Tibial artery (tissue), 4 donors: ENCODE data around the gene SEC22B.
"Not testable (repeated sequence)": the region's sequence is repeated elsewhere in the genome, so short reads cannot be mapped to it uniquely, and the experiment has no call there.

Source experiments
- DNase-seq, 2 donors: peaks; one replicate each; pipeline ENCODE4 v3.0.0-alpha.2; 2019
- H3K27ac ChIP-seq, 2 donors: fragments of 200-600 bp; sonication (generic) in 1 of 2; 1 replicate in 1 of 2; 2 replicates in 1 of 2; pipeline ENCODE4 v1.5.1; 2018 to 2019; ENCODE audit warnings: mild to moderate bottlenecking in 1 of 2
- H3K27me3 ChIP-seq, 2 donors: fragments of 200-600 bp; sonication (generic) in 1 of 2; one replicate each; pipeline versions ENCODE4 v1.5.1 to v1.6.0; 2016 to 2019
- H3K36me3 ChIP-seq, 3 donors: fragments of 200-600 bp; sonication (generic) in 2 of 3; one replicate each; pipeline ENCODE4 v1.5.1; 2016 to 2019; ENCODE audit warnings: mild to moderate bottlenecking in 2 of 3
- H3K4me1 ChIP-seq, 4 donors: fragments of 200-600 bp; sonication (generic) in 2 of 4; 1 replicate in 3 of 4; 2 replicates in 1 of 4; pipeline ENCODE4 v1.5.1; 2016 to 2019
- H3K4me3 ChIP-seq, 2 donors: fragments of 200-600 bp; sonication (generic) in 1 of 2; 1 replicate in 1 of 2; 2 replicates in 1 of 2; pipeline ENCODE4 v1.5.1; 2018 to 2019; ENCODE audit warnings: mild to moderate bottlenecking in 2 of 2
- H3K9me3 ChIP-seq, 3 donors: fragments of 200-600 bp; sonication (generic) in 1 of 3; one replicate each; pipeline ENCODE4 v1.5.1; 2016 to 2019
- CTCF ChIP-seq, 2 experiments: fragments of 200-600 bp in 1 of 2; fragments of 450-650 bp in 1 of 2; IDR thresholded peaks; one replicate each; pipeline ENCODE4 v1.5.1; 2017 to 2019; ENCODE audit warnings: antibody characterized with exemption in 2 of 2, mild to moderate bottlenecking in 1 of 2, moderate library complexity in 1 of 2
- intact Hi-C: fragments of 100-400 bp; cut with DNase I; formaldehyde crosslinking; loops from one replicate; pipeline ENCODE4 v1.15.0; 2023; ENCODE audit warnings: low total_unique reads

The SEC22B gene

GRCh38 chr1:120145806-120146205 is 30.5 kb downstream of the SEC22B start:
- H3K9me3 ChIP-seq, H3K36me3 ChIP-seq, H3K4me3 ChIP-seq, intact Hi-C loops, H3K27me3 ChIP-seq, DNase-seq, H3K27ac ChIP-seq: not testable (repeated sequence)
- H3K4me1 ChIP-seq, result peaks cover 0 to 30% (median 6%) of the 10 kb centered on the region in 4 donors
- peak in 1 of 2 experiments; percentile 26 for TF ChIP-seq CTCF (IDR thresholded peaks at IDR 0.05)

- intact Hi-C loops, result not testable (repeated sequence)
Measured at GRCh38 chr1:120144626-120145025, 31.7 kb downstream of the SEC22B start.

GRCh38 chr1:120144169-120144568 is 32.2 kb downstream of the SEC22B start:
- H3K36me3 ChIP-seq, H3K9me3 ChIP-seq, intact Hi-C loops, H3K4me3 ChIP-seq, H3K27me3 ChIP-seq: not testable (repeated sequence)
- peak overlapping the region; percentile 50 to 71 for H3K27ac ChIP-seq
- DNase-seq, result peak in 1 of 2 donors; percentile 66
- peaks cover 0 to 30% (median 6%) of the 10 kb centered on the region in 4 donors for H3K4me1 ChIP-seq

More at GRCh38 chr1:120144626-120145025, 31.7 kb downstream of the SEC22B start:
- H3K36me3 ChIP-seq, H3K4me3 ChIP-seq, H3K9me3 ChIP-seq, DNase-seq, H3K27me3 ChIP-seq: not testable (repeated sequence)
- Histone ChIP-seq H3K4me1 (peaks cover 0 to 30% (median 6%) of the 10 kb centered on the region in 4 donors), H3K27ac (peak overlapping the region; percentile 50 to 71)

GRCh38 chr1:120143334-120143733 is 33.0 kb downstream of the SEC22B start:
- H3K4me1 ChIP-seq, result peaks cover 0 to 30% (median 6%) of the 10 kb centered on the region in 4 donors
- DNase-seq, H3K27me3 ChIP-seq, H3K36me3 ChIP-seq, intact Hi-C loops, H3K9me3 ChIP-seq, H3K4me3 ChIP-seq: not testable (repeated sequence)
- H3K27ac ChIP-seq, result peak overlapping the region; percentile 50 to 71

GRCh38 chr1:120142512-120143263 is 33.6 kb downstream of the SEC22B start:
- H3K36me3 ChIP-seq, H3K9me3 ChIP-seq, intact Hi-C loops, H3K27me3 ChIP-seq: not testable (repeated sequence)
- peaks cover 0 to 30% (median 6%) of the 10 kb centered on the region in 4 donors for H3K4me1 ChIP-seq
- H3K4me3 ChIP-seq, result peak overlapping the region; percentile 24 to 30
- H3K27ac ChIP-seq, result peak overlapping the region; percentile 50 to 71
- DNase-seq, result peak; percentile 24 to 69

GRCh38 chr1:120141865-120142264 is 34.5 kb downstream of the SEC22B start:
- intact Hi-C loops, H3K9me3 ChIP-seq, H3K36me3 ChIP-seq, H3K4me3 ChIP-seq, H3K27me3 ChIP-seq, DNase-seq: not testable (repeated sequence)
- Histone ChIP-seq H3K27ac (peak overlapping the region; percentile 50 to 71), H3K4me1 (peaks cover 0 to 30% (median 6%) of the 10 kb centered on the region in 4 donors)

GRCh38 chr1:120140656-120141265 is 35.6 kb downstream of the SEC22B start:
- H3K4me1 ChIP-seq, result peaks cover 0 to 30% (median 6%) of the 10 kb centered on the region in 4 donors
- H3K9me3 ChIP-seq, H3K4me3 ChIP-seq, H3K27ac ChIP-seq, H3K27me3 ChIP-seq, intact Hi-C loops, H3K36me3 ChIP-seq, DNase-seq: not testable (repeated sequence)

- H3K4me3 ChIP-seq, H3K27me3 ChIP-seq, H3K4me1 ChIP-seq, H3K27ac ChIP-seq, intact Hi-C loops, DNase-seq, H3K9me3 ChIP-seq, H3K36me3 ChIP-seq: not testable (repeated sequence)
Measured at GRCh38 chr1:120136086-120136485, 40.2 kb downstream of the SEC22B start.

- H3K27me3 ChIP-seq, H3K9me3 ChIP-seq, H3K4me1 ChIP-seq, H3K27ac ChIP-seq, intact Hi-C loops, DNase-seq, H3K36me3 ChIP-seq, H3K4me3 ChIP-seq: not testable (repeated sequence)
Measured at GRCh38 chr1:120133928-120134325, 42.4 kb downstream of the SEC22B start.
